Kidney epithelial cell (primary cell): ENCODE measurements around the gene NOP16. TPM values are rescaled to one million over a fixed set of nuclear protein-coding genes. Genes with fewer than 3 reads are reported as not detected.

ENCODE experiments used
- DNase-seq: peaks from one replicate; pipeline ENCODE4 v3.0.0-alpha.2; 2010; ENCODE audit warnings: low read depth
- H3K27me3 ChIP-seq: 2 replicates; pipeline ENCODE4 v1.6.0; 2011; ENCODE audit warnings: low read length; ENCODE audit not compliant: control insufficient read depth, insufficient read depth
- H3K36me3 ChIP-seq: 2 replicates; pipeline ENCODE4 v1.5.1; 2011; ENCODE audit warnings: low read length; ENCODE audit not compliant: control insufficient read depth, insufficient read depth
- H3K4me3 ChIP-seq: 2 replicates; pipeline ENCODE4 v1.5.1; 2011; ENCODE audit warnings: low read depth, mild to moderate bottlenecking, control low read depth, low read length
- total RNA-seq: library from RNA; depleted of rRNA; stranded (reverse); fragments of >200 nt; gene quantifications from 2 replicates; pipeline ENCODE4 v1.2.3, GENCODE V29; 2015
- TF ChIP-seq, protein P1 (sequence below): IDR thresholded peaks from 2 replicates; pipeline ENCODE4 v1.5.1; 2011; ENCODE audit warnings: mild to moderate bottlenecking, moderate library complexity, low read length, control low read depth, inconsistent platforms; ENCODE audit not compliant: insufficient read depth, poor library complexity, severe bottlenecking

Gene NOP16
- total RNA-seq, 1 donor from 2014 or later: 17.8 TPM

GRCh38 chr5:176418251-176418650, 29.9 kb upstream of the NOP16 start:
- TF ChIP-seq, protein P1, sequence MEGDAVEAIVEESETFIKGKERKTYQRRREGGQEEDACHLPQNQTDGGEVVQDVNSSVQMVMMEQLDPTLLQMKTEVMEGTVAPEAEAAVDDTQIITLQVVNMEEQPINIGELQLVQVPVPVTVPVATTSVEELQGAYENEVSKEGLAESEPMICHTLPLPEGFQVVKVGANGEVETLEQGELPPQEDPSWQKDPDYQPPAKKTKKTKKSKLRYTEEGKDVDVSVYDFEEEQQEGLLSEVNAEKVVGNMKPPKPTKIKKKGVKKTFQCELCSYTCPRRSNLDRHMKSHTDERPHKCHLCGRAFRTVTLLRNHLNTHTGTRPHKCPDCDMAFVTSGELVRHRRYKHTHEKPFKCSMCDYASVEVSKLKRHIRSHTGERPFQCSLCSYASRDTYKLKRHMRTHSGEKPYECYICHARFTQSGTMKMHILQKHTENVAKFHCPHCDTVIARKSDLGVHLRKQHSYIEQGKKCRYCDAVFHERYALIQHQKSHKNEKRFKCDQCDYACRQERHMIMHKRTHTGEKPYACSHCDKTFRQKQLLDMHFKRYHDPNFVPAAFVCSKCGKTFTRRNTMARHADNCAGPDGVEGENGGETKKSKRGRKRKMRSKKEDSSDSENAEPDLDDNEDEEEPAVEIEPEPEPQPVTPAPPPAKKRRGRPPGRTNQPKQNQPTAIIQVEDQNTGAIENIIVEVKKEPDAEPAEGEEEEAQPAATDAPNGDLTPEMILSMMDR: no peak
- Histone ChIP-seq H3K4me3 (no peak overlapping the region), H3K36me3 (no peaks in the 10 kb centered on the region), H3K27me3 (no peaks in the 10 kb centered on the region)
- no peak for DNase-seq

GRCh38 chr5:176416965-176417364, 28.6 kb upstream of the NOP16 start:
- Histone ChIP-seq H3K36me3 (no peaks in the 10 kb centered on the region), H3K27me3 (no peaks in the 10 kb centered on the region), H3K4me3 (peak overlapping the region; percentile 19)
- DNase-seq: no peak
- TF ChIP-seq, protein P1: no peak

GRCh38 chr5:176415952-176416924, 27.8 kb upstream of the NOP16 start, which contains the start of gene CLTB:
CLTB (minus strand) TSS chr5:176416539; CDS start chr5:176416363, 176 bp downstream.
- H3K36me3 ChIP-seq: no peaks in the 10 kb centered on the region
- DNase-seq: no peak
- TF ChIP-seq, protein P1: no peak
- no peaks in the 10 kb centered on the region for H3K27me3 ChIP-seq
- peak within 1 kb of the TSS; percentile 70 for H3K4me3 ChIP-seq

GRCh38 chr5:176415240-176415951, 27.0 kb upstream of the NOP16 start:
- Histone ChIP-seq H3K4me3 (peak overlapping the region; percentile 70), H3K27me3 (no peaks in the 10 kb centered on the region), H3K36me3 (no peaks in the 10 kb centered on the region)
- TF ChIP-seq, protein P1: no peak
- DNase-seq: no peak

- H3K4me3 ChIP-seq: no peak overlapping the region
- H3K36me3 ChIP-seq: no peaks in the 10 kb centered on the region
- H3K27me3 ChIP-seq: no peaks in the 10 kb centered on the region
- TF ChIP-seq, protein P1: no peak
- DNase-seq: no peak
Observed at GRCh38 chr5:176414704-176415103, 26.3 kb upstream of the NOP16 start.
